ENCODE data around the gene PLPPR1. TPM values are rescaled to one million over a fixed set of nuclear protein-coding genes. Genes with fewer than 3 reads are reported as not detected.
"Not testable (repeated sequence)": the region's sequence is repeated elsewhere in the genome, so short reads cannot be mapped to it uniquely, and the experiment has no call there.

The PLPPR1 gene
- polyA plus RNA-seq, 3 donors = 16.0 to 19.3 (median 18.3) TPM

- no peak for DNase-seq
Observed at GRCh38 chr9:101038488-101038887, 10.0 kb downstream of the PLPPR1 start.

- DNase-seq = not testable (repeated sequence)
Observed at GRCh38 chr9:101039581-101039980, 11.1 kb downstream of the PLPPR1 start.

- DNase-seq = no peak
Observed at GRCh38 chr9:101047848-101048397, 19.4 kb downstream of the PLPPR1 start.

DNA sequence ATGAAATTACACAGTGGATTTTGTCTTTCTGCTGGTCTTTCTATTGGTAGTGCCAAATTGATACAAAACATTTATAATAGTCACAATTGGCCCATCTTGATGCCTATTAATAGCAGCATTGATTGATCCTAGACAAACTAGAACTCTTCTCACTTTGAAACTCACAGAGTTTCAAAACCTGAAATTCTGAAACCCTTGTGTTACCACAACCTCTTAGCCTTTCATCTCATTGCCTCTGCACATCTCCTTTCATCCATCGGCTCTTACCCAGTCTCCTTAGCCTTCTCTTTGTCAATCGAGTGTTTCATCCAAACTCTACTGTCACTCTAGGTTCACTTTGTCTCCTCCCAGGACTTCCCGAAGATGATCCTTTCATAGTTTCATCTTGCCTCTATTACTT is 22.1 kb downstream of the PLPPR1 start:
- DNase-seq = no peak

DNA sequence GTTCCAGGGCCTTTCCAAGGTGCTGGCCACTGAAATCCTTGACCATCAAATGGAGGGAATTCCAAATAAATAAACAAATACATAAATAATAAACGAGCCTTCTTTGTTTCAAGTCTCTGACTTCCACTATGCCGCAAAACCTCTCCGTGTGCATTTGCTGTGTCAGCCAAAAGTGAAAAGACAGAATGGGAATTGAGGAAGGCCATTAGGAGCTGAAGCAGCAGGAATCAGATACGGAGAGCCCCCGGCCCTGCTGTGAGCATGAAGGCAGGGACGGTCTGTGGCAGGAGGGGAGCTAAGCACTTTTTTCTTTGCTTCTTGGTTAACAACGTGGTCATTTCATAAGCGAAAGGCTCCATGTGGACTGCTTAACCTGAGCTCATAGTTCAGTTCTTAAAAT is 26.1 kb downstream of the PLPPR1 start:
- DNase-seq = no peak

DNA sequence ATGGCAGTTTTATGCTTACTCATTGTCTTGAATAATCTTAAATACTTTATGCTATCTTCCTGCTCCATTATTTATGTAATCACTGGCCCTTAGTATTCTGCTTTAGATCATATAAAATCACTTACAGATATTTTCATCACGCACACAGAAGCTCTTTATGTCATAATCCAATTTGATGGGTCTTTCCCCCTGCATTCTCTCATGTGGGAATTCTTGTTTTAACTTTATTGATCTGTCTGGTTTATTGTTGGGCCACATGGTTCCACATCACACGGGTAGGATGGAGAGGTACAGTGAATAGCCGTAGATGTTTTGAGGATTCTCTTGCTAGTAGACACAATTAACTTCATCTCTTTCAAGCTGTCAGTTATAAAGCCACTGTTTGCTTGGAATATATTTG is 27.0 kb downstream of the PLPPR1 start:
- DNase-seq = no peak

DNA sequence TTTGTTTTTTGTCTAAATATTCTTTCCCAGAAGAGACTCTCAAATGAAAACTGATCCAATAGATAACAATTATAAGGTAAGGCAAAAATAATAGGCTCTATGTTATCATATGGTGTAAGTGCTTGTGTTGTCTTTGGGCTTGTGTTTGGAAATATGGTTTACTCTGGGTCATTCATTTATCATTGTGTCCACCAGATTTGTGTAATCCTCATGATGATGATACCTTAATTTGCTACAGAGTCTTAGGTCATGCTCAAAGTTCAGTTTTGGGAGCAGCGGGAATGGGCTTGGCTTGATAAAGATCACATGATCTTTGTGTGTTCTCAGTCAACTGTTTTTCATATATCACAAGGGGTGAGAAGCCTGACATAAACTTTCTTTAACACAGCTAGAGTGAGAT is 34.2 kb downstream of the PLPPR1 start:
- no peak for DNase-seq

- no peak for DNase-seq
Observed at GRCh38 chr9:101063192-101063591, 34.7 kb downstream of the PLPPR1 start.

DNA sequence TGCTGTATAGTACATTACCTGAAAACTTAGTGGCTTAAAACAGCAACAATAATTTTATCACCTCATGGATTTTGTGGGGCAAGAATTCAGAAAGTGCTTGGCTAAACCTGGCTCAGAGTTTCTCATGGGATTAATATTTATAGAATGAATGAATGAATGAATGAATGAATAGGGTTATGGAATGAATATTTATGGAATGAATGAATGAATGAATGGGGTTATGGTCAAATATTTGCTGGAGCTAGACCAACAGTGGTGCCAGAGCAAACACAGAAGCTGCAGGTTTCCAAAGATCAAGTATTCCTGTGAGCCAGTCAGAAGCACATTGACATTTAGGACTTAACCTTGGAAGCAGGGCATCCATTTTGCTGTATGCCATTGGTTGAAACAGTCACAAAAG is 35.7 kb downstream of the PLPPR1 start:
- no peak for DNase-seq

GRCh38 chr9:101065930-101066329 is 37.4 kb downstream of the PLPPR1 start:
- DNase-seq = no peak

DNA sequence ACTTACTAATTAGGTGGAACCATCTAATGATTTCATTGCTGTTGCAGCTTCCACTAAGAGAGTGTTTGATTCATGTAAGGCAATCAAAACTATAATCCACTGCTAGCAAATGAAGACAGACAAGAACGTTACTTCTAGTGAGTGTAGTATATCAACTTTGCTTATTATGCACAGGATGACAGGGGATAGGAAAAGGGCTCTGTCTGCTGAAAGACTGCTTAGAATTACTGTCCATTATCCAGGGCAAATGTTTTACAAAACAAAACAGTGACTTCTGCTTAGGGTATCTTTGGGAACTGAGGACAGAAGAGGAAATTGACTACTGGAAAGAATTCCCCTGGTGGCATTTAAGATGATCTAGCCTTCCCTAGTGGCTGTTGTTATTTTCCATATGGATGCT is 40.2 kb downstream of the PLPPR1 start:
- no peak for DNase-seq

- DNase-seq = no peak
Observed at GRCh38 chr9:101072259-101072658, 43.7 kb downstream of the PLPPR1 start.

GRCh38 chr9:101073122-101073521 is 44.6 kb downstream of the PLPPR1 start:
- no peak for DNase-seq

DNA sequence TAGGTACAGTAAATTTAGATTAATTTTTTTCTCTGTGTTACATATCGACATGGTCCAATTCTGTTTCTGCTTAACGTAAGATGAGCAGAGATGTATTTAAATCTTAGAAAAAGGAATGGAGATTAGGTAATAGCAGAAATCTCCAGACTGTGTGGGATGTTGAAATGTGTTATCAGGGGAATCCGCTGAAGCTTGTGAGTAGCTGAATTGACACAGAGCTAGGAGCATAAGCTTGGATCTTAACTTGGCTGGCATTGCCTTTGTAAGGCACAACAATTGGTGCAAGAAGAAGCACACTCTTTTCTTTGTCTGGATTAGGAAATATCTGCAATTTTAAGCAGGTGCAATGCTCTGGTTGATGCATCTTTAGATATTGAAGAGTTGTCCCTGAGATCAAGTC is 53.1 kb downstream of the PLPPR1 start:
- no peak for DNase-seq

DNA sequence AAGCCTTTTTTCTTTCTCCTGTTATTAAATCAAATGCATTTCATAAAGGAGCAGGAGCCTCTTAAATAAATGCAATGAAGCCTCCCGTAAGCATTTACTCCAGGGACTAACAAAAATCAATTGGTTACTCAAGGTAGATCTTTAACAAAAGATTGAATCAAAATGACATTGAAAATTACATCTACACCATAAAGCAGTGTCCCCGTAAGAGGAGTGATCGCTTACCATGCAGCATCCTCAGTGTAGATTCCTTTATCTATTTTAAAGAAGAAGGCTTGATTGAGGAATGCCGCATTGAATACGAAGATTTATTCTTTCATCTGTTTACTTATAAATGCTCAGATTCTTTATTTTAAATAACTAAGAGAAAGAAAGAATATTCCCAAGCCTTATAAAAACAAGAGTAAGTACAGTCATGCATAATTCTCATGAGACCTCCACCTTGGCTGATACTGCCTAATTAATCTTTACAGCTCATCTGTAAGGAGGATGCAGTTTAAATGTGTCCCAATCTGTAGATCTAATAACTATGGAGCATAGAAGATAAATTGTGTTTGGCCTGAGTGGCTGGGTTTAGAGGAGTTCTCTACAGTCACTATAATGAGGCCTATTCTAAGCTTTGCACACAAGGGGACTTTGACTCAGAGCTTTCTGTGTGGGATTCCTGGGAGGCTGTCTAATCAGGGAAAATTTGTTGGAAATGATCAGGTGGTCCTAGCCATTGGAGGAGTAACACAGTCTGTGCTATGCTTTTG is 55.1 kb downstream of the PLPPR1 start:
- no peak for DNase-seq

- no peak for DNase-seq
Observed at GRCh38 chr9:101087426-101087825, 58.9 kb downstream of the PLPPR1 start.

GRCh38 chr9:101092922-101093321 is 64.4 kb downstream of the PLPPR1 start:
- DNase-seq = no peak

- DNase-seq = no peak
Observed at GRCh38 chr9:101093620-101094019, 65.1 kb downstream of the PLPPR1 start.

- no peak for DNase-seq
Observed at GRCh38 chr9:101094686-101095085, 66.2 kb downstream of the PLPPR1 start.

- DNase-seq = no peak
Observed at GRCh38 chr9:101097210-101097609, 68.7 kb downstream of the PLPPR1 start.

- DNase-seq = no peak
Observed at GRCh38 chr9:101098392-101098791, 69.9 kb downstream of the PLPPR1 start.

GRCh38 chr9:101114317-101114716 is 85.8 kb downstream of the PLPPR1 start:
- DNase-seq = no peak

DNA sequence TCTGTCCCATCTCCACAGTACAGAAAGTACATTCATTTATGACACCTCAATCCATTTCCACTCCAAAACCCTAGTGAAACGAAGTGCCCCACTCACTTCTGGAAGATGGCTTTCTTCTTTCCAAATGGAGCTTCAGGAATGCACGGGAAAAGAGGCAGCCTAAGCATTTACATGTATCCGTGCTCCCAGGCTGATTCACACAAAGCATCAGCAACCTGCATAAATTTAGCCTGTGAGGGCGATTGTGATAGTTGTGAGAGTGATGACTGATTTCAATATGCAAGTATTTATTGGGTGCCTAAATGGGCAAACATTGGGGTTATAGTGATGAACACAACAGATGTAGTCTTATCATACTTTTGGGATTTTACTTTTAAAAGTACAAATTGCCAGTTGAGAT is 86.6 kb downstream of the PLPPR1 start:
- no peak for DNase-seq

GRCh38 chr9:101117161-101117560 is 88.6 kb downstream of the PLPPR1 start:
- DNase-seq = no peak
